HG02981 (cell line): ENCODE data around the gene SYCN.

Experiments
- ATAC-seq: cut with Tn5 transposase; IDR thresholded peaks from one replicate; pipeline ENCODE4 v1.9.1; 2021; ENCODE audit warnings: mild to moderate bottlenecking, moderate library complexity; ENCODE audit not compliant: unreplicated experiment

The SYCN gene

DNA sequence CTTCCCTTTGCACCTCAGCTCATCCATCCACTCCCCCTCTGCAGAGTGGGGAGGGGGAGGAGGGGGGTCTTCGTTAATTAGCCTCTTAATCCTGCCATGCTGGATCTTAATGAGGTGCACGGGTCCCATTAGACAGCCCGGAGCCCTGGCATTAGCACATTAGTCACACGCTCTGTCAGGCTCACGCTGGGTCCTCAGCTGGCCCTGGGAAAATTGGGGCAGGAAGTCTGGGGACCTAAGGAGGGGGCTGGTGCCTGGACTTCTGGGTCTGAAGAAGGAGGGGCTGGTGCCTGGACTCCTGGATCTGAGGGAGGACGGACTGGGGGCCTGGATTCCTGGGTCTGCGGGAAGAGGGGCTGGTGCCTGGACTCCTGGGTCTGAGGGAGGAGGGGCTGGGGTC is 7.7 kb downstream of the SYCN start:
- no peak for ATAC-seq

GRCh38 chr19:39195755-39196154 is 8.3 kb downstream of the SYCN start:
- ATAC-seq, result no peak

- ATAC-seq, result no peak
Observed at GRCh38 chr19:39194832-39195542, 9.1 kb downstream of the SYCN start.

DNA sequence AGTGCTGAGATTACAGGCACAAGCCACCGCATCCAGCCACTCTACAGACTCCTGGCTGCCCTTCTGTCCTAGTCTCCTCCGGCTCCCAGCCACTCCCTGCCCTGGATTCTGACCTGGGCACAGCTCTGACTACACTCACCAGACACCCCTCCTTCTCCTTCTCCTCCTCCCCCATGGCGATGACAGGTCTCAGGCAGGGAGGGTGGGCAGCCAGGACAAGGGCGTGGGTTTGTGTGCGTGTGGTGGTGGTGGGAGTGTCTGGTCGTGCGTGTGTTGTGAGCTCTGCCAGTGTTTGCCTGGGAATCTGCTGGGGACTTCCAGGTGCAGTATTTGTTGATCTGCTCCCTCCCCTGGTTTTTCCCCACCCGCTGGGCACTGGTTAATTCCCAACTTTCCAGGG is 10.3 kb downstream of the SYCN start:
- ATAC-seq, result no peak

DNA sequence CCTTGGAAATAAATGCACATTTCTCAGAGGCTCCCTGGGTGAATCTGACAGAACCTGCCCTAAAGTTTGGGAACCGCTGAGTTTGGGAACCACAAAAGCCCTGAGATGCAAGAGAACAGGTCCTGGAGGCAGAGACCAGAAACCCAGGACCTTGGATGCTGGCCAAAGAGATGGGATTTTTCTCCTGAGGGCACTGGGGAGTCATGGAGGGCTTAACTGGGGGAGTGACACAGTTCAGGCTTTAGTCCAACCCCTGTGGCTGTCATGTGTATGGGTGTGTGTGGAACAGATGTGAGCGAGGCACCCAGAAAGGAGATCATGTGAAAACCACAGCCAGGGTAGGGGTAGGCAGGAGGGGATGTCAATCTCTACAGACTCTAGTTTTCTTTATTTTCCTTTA is 11.2 kb downstream of the SYCN start:
- no peak for ATAC-seq

- no peak for ATAC-seq
Observed at GRCh38 chr19:39190768-39191167, 13.3 kb downstream of the SYCN start.

- ATAC-seq, result no peak
Observed at GRCh38 chr19:39188960-39189359, 15.1 kb downstream of the SYCN start.

DNA sequence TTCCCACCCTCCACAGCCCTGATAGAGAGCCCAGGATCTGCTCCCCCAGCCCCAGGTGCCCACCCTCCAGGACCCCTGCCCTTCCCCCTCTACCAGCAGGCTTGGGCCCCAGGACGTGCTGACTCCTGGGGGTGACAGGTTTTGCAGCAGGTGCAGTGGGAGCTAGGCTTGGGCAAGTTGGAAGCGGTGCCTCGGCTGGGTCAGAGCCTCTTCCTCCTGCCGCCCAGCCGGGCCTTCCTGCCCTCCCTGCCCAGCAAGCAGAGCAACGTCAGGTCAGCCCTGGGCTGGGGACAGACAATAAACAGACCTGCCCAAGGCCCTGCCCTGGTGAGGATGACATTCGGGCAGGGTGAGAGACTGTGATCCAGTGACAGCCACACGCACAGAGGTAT is 16.5 kb downstream of the SYCN start:
- no peak for ATAC-seq

DNA sequence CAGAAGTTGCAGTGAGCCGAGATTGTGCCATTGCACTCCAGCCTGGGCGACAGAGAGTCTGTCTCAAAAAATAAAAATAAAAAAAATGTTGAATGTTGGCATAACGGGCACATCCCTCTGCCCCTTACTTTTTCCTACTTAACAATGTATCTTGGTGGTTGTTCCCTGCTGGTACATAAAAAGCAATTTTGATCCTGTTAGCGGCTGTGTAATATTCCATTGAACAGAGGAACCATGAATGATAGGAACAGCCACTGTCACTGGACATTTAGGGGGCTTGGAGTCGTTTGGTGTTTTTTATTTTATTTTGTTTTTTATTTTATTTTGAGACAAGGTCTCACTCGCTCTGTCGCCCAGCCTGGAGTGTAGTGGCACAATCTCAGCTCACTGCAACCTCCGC is 17.7 kb downstream of the SYCN start:
- ATAC-seq, result no peak

- no peak for ATAC-seq
Observed at GRCh38 chr19:39183104-39183503, 21.0 kb downstream of the SYCN start.

GRCh38 chr19:39182174-39182505 is 21.9 kb downstream of the SYCN start:
- no peak for ATAC-seq

DNA sequence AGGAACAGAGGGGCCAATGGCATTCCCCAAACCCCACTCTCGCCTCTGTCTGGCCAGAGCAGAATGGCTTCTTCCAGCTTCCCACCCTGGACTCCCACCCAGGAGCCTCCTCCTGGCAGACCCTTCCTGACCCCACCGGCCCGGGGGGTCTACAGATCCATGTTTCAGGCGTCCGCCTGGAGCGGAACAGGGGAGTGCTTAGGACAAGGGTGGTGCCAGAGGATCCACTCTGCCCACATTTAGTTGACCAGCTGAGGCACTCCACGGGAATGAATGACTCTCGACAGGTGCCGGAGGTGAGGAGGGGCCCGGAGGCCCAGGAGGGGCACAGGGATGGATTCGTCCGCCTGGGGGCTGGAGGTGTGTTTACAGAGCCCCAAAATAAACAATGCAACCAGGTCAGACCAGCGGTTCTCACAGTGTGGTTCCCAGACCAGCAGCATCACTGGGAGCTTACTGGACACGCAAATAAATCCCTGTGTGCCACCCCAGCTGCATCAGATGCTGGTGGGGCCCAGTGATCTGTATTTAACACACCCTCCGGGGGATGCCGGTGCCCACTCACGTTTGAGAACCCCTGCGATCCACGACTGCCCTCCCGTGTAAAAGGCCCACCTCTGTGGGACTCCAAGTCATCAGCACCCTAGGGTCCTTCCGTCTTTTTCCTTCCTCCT is 22.4 kb downstream of the SYCN start:
- no peak for ATAC-seq

- ATAC-seq, result no peak
Observed at GRCh38 chr19:39180749-39181148, 23.3 kb downstream of the SYCN start.

- no peak for ATAC-seq
Observed at GRCh38 chr19:39179754-39180153, 24.3 kb downstream of the SYCN start.

DNA sequence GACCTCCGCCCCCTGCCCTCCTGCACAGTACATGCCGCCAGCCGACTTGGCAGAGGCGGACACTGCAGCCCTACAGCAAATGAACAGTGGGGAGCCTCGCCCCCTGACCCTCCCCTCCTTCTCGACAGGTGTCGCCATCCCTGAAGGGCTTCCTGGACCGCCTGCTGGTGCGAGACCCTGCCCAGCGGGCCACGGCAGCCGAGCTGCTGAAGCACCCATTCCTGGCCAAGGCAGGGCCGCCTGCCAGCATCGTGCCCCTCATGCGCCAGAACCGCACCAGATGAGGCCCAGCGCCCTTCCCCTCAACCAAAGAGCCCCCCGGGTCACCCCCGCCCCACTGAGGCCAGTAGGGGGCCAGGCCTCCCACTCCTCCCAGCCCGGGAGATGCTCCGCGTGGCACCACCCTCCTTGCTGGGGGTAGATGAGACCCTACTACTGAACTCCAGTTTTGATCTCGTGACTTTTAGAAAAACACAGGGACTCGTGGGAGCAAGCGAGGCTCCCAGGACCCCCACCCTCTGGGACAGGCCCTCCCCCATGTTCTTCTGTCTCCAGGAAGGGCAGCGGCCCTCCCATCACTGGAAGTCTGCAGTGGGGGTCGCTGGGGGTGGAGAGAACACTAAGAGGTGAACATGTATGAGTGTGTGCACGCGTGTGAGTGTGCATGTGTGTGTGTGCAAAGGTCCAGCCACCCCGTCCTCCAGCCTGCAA is 25.6 kb downstream of the SYCN start:
- ATAC-seq, result no peak

GRCh38 chr19:39177736-39178135 is 26.3 kb downstream of the SYCN start:
- no peak for ATAC-seq

DNA sequence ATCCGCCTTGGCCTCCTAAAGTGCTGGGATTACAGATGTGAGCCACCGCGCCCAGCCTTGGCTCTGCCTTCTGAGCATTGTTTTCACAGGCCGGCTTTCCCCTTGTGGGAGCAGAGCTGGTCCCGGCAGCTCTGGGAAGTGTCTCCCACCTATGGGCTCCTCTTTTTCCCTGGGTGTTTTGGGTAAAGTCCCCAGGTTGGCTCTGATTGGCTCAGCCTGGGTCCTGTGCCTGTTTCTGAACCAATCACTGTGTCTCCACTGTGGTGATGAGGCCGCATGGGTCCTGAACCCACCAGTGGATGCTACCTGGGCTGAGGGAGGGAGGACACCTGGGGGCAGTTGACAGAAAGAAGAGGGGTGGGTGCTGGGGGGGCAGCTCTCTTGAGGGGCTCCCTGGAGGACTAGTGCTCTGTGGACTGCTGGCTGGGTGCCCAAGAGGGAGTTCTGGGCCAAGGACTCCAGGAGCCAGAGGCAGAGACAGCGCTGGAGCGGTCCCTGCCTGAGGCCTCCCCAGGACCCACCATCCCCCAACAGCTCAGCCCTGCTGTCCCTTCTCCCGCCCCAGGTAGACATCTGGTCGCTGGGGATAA is 26.9 kb downstream of the SYCN start:
- no peak for ATAC-seq

DNA sequence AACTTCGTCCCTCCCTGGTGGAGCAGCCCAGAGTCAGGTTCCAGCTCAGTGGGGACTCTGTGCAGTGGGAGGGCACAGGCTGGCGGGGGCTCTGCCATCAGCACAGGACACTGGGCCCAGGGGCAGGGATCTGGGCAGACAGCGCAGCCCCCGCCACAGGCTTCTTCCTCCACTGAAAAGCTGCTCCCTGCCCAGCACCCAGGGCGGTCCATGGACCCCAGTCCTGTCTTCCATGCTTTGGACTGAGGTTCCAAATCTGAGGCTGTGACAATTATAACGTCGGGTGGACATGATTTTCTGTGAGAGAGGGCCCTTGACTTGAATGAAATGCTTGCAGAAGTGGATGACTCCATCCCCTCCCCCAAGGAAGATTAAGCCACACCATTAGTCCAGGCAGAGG is 28.5 kb downstream of the SYCN start:
- ATAC-seq, result no peak

DNA sequence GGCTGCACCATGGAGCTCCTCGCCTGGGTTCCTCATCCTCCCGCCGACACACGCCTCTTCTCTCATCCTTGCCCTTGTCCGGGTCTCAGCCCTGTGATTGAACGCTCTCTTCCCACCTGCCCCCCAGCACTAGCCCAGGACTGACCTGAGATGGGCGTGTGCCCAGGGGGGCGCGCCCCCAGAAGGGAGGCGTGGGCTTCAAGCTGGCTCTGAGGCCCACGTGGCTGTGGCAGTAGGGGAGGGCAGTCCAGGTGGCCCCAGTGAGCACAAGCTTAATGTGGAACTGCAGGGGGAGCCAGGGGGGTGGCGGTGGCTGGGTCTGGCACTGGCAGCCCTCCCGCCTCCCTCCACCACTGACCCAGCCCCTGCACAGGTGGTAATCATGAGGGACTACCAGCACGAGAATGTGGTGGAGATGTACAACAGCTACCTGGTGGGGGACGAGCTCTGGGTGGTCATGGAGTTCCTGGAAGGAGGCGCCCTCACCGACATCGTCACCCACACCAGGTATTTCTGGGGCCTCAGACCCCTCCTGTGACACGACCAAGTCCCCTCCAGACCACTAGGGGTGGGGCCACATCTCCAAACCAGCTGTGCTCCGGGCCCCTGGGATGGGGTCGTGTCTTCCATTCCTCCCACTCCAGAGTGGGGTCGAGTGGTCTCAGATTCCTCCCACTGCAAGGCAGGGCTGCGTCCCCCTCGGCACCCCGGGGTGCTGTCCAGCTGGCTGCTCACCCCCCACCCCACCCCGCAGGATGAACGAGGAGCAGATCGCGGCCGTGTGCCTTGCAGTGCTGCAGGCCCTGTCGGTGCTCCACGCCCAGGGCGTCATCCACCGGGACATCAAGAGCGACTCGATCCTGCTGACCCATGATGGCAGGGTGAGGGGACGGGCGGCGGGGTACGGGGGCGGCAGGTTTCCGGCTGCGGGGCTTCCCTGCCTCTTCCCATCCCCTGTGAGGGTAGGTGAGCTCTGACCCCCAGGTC is 29.2 kb downstream of the SYCN start:
- no peak for ATAC-seq

GRCh38 chr19:39174142-39174541 is 29.9 kb downstream of the SYCN start:
- ATAC-seq, result no peak

GRCh38 chr19:39173502-39173991 is 30.5 kb downstream of the SYCN start:
- ATAC-seq, result no peak
